A549 (cell line): Measurements from ENCODE around the gene COX10.

Experiments used
- CEBPB ChIP-seq, 2 experiments: fragments of >200 bp in 1 of 2; sonication (Bioruptor Twin) in 1 of 2; formaldehyde crosslinking in 1 of 2; IDR thresholded peaks; 2 replicates each; pipeline ENCODE4 v1.6.1; 2012 to 2016
- CHD4 ChIP-seq: fragments of 200-600 bp; sonication (generic); IDR thresholded peaks from 2 replicates; pipeline ENCODE4 v1.6.1; 2016; ENCODE audit warnings: antibody characterized with exemption, mild to moderate bottlenecking, borderline replicate concordance
- EP300 ChIP-seq, 2 experiments: fragments of >200 bp; sonication (Bioruptor Twin); formaldehyde crosslinking; IDR thresholded peaks; 2 replicates in 1 of 2; 3 replicates in 1 of 2; pipeline ENCODE4 v1.6.1; 2016 to 2017
- KDM1A ChIP-seq: fragments of 200-600 bp; sonication (generic); IDR thresholded peaks from 2 replicates; pipeline ENCODE4 v1.6.1; 2016; ENCODE audit warnings: low read depth, mild to moderate bottlenecking
- MAFK ChIP-seq: fragments of 450-650 bp; IDR thresholded peaks from 2 replicates; pipeline ENCODE4 v1.6.1; 2014; ENCODE audit not compliant: partially characterized antibody
- NR3C1 ChIP-seq: fragments of >200 bp; sonication (Bioruptor Twin); formaldehyde crosslinking; IDR thresholded peaks from 3 replicates; pipeline ENCODE4 v1.6.1; 2017
- POLR2A ChIP-seq: IDR thresholded peaks from 2 replicates; pipeline ENCODE4 v1.6.1; 2012; ENCODE audit warnings: mild to moderate bottlenecking, low read length
- RFX5 ChIP-seq: fragments of 450-650 bp; IDR thresholded peaks from 2 replicates; pipeline ENCODE4 v1.7.1; 2014; ENCODE audit warnings: antibody characterized with exemption, mild to moderate bottlenecking, moderate library complexity
- ZSCAN20 ChIP-seq: fragments of 250-450 bp; sonication (Bioruptor Pico); IDR thresholded peaks from 2 replicates; pipeline ENCODE4 v1.8.0; 2022; ENCODE audit warnings: mild to moderate bottlenecking, moderate library complexity
- TF ChIP-seq, protein P1 (sequence below): fragments of >200 bp; sonication (Bioruptor Twin); formaldehyde crosslinking; IDR thresholded peaks from 3 replicates; pipeline ENCODE4 v1.5.1; 2016
- TF ChIP-seq, protein P2 (sequence below): fragments of 450-650 bp; IDR thresholded peaks from 2 replicates; pipeline ENCODE4 v1.6.1; 2014; ENCODE audit warnings: antibody characterized with exemption

DNA sequence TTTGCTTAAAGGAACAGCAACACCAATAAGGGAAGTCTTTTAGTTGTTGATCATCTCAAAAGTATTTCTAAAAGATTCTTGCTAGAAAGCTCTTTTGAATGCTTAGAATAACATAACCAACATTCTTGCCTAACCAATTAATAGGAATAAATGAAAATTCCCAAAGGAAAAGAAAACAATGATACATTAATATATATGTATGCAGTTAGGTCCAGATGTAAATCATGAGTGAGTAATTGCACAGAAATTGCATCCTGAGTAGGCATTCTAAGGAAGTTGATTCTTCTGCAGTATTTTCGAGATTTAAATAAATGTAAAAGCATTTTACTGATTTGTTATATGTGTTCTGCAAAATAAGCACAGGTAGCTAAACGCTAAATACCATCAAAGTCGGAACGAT is 22.1 kb downstream of the COX10 start:
- TF ChIP-seq, protein P1, sequence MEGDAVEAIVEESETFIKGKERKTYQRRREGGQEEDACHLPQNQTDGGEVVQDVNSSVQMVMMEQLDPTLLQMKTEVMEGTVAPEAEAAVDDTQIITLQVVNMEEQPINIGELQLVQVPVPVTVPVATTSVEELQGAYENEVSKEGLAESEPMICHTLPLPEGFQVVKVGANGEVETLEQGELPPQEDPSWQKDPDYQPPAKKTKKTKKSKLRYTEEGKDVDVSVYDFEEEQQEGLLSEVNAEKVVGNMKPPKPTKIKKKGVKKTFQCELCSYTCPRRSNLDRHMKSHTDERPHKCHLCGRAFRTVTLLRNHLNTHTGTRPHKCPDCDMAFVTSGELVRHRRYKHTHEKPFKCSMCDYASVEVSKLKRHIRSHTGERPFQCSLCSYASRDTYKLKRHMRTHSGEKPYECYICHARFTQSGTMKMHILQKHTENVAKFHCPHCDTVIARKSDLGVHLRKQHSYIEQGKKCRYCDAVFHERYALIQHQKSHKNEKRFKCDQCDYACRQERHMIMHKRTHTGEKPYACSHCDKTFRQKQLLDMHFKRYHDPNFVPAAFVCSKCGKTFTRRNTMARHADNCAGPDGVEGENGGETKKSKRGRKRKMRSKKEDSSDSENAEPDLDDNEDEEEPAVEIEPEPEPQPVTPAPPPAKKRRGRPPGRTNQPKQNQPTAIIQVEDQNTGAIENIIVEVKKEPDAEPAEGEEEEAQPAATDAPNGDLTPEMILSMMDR = no peak
- TF ChIP-seq ZSCAN20 (CRISPR knock-in tag) (no peak), RFX5 (no peak), NR3C1 (no peak), CEBPB (IDR thresholded peaks at IDR 0.05) (no peak), KDM1A (no peak), POLR2A (no peak), CHD4 (no peak), EP300 (IDR thresholded peaks at IDR 0.05) (no peak), MAFK (no peak)
- TF ChIP-seq, protein P2, sequence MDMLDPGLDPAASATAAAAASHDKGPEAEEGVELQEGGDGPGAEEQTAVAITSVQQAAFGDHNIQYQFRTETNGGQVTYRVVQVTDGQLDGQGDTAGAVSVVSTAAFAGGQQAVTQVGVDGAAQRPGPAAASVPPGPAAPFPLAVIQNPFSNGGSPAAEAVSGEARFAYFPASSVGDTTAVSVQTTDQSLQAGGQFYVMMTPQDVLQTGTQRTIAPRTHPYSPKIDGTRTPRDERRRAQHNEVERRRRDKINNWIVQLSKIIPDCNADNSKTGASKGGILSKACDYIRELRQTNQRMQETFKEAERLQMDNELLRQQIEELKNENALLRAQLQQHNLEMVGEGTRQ = no peak
